PC-3 (cell line): Measurements from ENCODE around the gene GAS2. TPM values are rescaled to one million over a fixed set of nuclear protein-coding genes. Genes with fewer than 3 reads are reported as not detected.

Experiments used
- ATAC-seq: fragments of 200-7000 bp; cut with Tn5 transposase; 2 replicates; pipeline ENCODE4 v1.9.1; 2020; ENCODE audit warnings: mild to moderate bottlenecking, moderate library complexity
- BruUV-seq: library from RNA; stranded (reverse); fragments of 400-500 nt; replicated peaks from 2 replicates; lab custom pipeline; 2021; lab: Mats Ljungman, UMichigan
- CTCF ChIA-PET: fragments of 300-600 bp; sonication (Branson Sonifier 250); formaldehyde crosslinking; loops from one replicate; lab custom pipeline; 2022; ENCODE audit warnings: antibody characterized with exemption; lab: Charles Lee
- POLR2A ChIA-PET: fragments of 300-600 bp; sonication (Branson Sonifier 250); formaldehyde crosslinking; loops from one replicate; lab custom pipeline; 2022; ENCODE audit warnings: antibody characterized with exemption; ENCODE audit not compliant: unreplicated experiment; lab: Charles Lee
- DNase-seq: peaks from one replicate; pipeline ENCODE4 v3.0.0-alpha.2; 2015
- H2AFZ ChIP-seq: fragments of 300-600 bp; sonication (generic); 2 replicates; pipeline ENCODE4 v1.6.0; 2016; ENCODE audit warnings: antibody characterized with exemption, low read length
- H3F3A ChIP-seq: fragments of 300-600 bp; sonication (generic); one replicate; pipeline ENCODE4 v1.6.0; 2017; ENCODE audit warnings: antibody characterized with exemption, low read length, control low read depth, mild to moderate bottlenecking; ENCODE audit not compliant: unreplicated experiment
- H3K27ac ChIP-seq: fragments of 300-600 bp; sonication (generic); 2 replicates; pipeline ENCODE4 v1.5.1; 2016; ENCODE audit warnings: mild to moderate bottlenecking, low read length
- H3K27me3 ChIP-seq: fragments of 300-600 bp; sonication (generic); 2 replicates; pipeline ENCODE4 v1.6.1; 2016; ENCODE audit warnings: low read length, mixed read lengths
- H3K36me3 ChIP-seq: fragments of 300-600 bp; sonication (generic); 2 replicates; pipeline ENCODE4 v1.6.1; 2016; ENCODE audit warnings: low read depth, mixed run types, low read length, mixed read lengths
- H3K4me1 ChIP-seq: fragments of 300-600 bp; sonication (generic); 2 replicates; pipeline ENCODE4 v1.5.1; 2016; ENCODE audit warnings: low read length; ENCODE audit not compliant: insufficient read depth
- H3K4me2 ChIP-seq: fragments of 300-600 bp; sonication (generic); 2 replicates; pipeline ENCODE4 v1.6.0; 2016; ENCODE audit warnings: low read length
- H3K4me3 ChIP-seq: fragments of 300-600 bp; sonication (generic); 2 replicates; pipeline ENCODE4 v1.5.1; 2016; ENCODE audit warnings: mild to moderate bottlenecking, low read length, mixed read lengths
- H3K79me2 ChIP-seq: fragments of 300-600 bp; sonication (generic); 2 replicates; pipeline ENCODE4 v1.6.1; 2017; ENCODE audit warnings: low read length, mixed read lengths
- H3K9ac ChIP-seq: fragments of 300-600 bp; sonication (generic); 2 replicates; pipeline ENCODE4 v1.6.0; 2016; ENCODE audit warnings: mild to moderate bottlenecking, low read length
- H3K9me2 ChIP-seq: fragments of 300-600 bp; sonication (generic); replicated peaks from 2 replicates; pipeline ENCODE4 v1.6.1; 2016; ENCODE audit warnings: mixed run types, low read length, mixed read lengths
- H3K9me3 ChIP-seq: fragments of 300-600 bp; sonication (generic); 2 replicates; pipeline ENCODE4 v1.6.1; 2016; ENCODE audit warnings: low read length, mixed read lengths
- H4K20me1 ChIP-seq: fragments of 300-600 bp; sonication (generic); 2 replicates; pipeline ENCODE4 v1.6.1; 2016; ENCODE audit warnings: low read length, mixed read lengths
- EZH2 ChIP-seq: fragments of 300-600 bp; sonication (generic); IDR thresholded peaks from one replicate; pipeline ENCODE4 v1.6.1; 2017; ENCODE audit warnings: antibody characterized with exemption, mild to moderate bottlenecking, low read length; ENCODE audit not compliant: unreplicated experiment
- EZH2phosphoT487 ChIP-seq: fragments of 300-600 bp; sonication (generic); IDR thresholded peaks from 2 replicates; pipeline ENCODE4 v1.6.1; 2018; ENCODE audit warnings: mild to moderate bottlenecking, antibody characterized with exemption, low read length, borderline replicate concordance
- intact Hi-C: fragments of 100-400 bp; cut with micrococcal nuclease; formaldehyde crosslinking; loops from 2 replicates; pipeline ENCODE4 v1.9.0; 2023
- total RNA-seq: library from RNA; depleted of rRNA; stranded (reverse); fragments of >200 nt; gene quantifications from 2 replicates; pipeline ENCODE4 v1.2.3, GENCODE V29; 2014
- TF ChIP-seq, protein P1 (sequence below): fragments of 300-600 bp; sonication (generic); conservative IDR thresholded peaks from 2 replicates; pipeline ENCODE4 v1.5.1; 2017; ENCODE audit warnings: antibody characterized with exemption, low read depth, mild to moderate bottlenecking, low read length

GAS2 gene
- total RNA-seq, 1 experiment from 2014 or later = not detected

- H2AFZ ChIP-seq = no peak overlapping the region
These were observed 10.3 kb upstream of the GAS2 start for GRCh38 chr11:22656130-22656529.

DNA sequence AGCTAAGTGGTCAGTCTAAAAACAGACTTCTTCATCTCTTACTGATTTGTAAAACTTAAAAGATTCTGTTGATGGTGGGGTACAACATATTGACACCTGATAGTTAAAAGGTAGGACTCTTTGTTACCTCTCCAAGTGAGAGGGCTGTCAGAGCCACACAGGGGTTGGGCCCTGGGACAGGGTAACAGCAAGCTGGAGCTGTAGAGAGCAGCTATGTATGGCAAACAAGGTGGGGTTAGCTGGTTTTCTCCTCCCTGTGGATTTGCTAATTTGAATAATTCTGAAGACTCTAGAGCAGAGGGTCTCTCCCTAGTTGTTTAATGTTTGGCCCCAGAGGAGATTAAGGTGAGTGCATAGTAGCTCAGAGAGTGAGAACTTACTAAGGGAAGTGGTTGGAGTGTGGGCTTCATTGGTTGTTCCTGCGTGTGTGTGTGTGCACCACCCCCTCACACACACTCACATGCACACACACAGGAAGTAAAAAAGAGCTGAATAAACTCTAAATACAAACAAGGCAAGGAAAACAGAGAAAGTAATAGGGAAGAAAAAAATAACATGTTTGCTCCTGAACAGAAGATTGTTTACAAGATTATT is 9.2 kb upstream of the GAS2 start:
- H3F3A ChIP-seq = no peaks in the 10 kb centered on the region
- no peak overlapping the region for H3K4me2 ChIP-seq
- H3K79me2 ChIP-seq = no peaks in the 10 kb centered on the region
- H3K4me3 ChIP-seq = no peak overlapping the region
- no TSS peak for BruUV-seq
- H3K27me3 ChIP-seq = peaks cover 35% of the 10 kb centered on the region; the same call in 1 of the 2 replicates
- POLR2A ChIA-PET = no interaction called here
- DNase-seq = no peak
- no peaks in the 10 kb centered on the region for H4K20me1 ChIP-seq
- H3K27ac ChIP-seq = no peak overlapping the region
- no peaks in the 10 kb centered on the region for H3K9me3 ChIP-seq
- TF ChIP-seq EZH2phosphoT487 = no peak
- ATAC-seq = no peak
- H3K9ac ChIP-seq = no peak overlapping the region
- no peak overlapping the region for H2AFZ ChIP-seq
- intact Hi-C loops = no loop called here
- CTCF ChIA-PET = no interaction called here
- H3K4me1 ChIP-seq = no peaks in the 10 kb centered on the region
- H3K9me2 ChIP-seq = no peaks in the 10 kb centered on the region
- H3K36me3 ChIP-seq = no peaks in the 10 kb centered on the region

More at GRCh38 chr11:22656130-22656529, 10.3 kb upstream of the GAS2 start:
- Histone ChIP-seq H3K9ac (no peak overlapping the region), H3K4me3 (no peak overlapping the region), H3K27ac (no peak overlapping the region), H3K4me1 (no peaks in the 10 kb centered on the region), H3K9me3 (no peaks in the 10 kb centered on the region), H3K4me2 (no peak overlapping the region), H3K27me3 (peaks cover 35% of the 10 kb centered on the region; the same call in 1 of the 2 replicates), H3F3A (no peaks in the 10 kb centered on the region), H4K20me1 (no peaks in the 10 kb centered on the region), H3K9me2 (no peaks in the 10 kb centered on the region), H3K36me3 (no peaks in the 10 kb centered on the region), H3K79me2 (no peaks in the 10 kb centered on the region)
- ATAC-seq (no peak), DNase-seq (no peak)
- ChIA-PET POLR2A (no interaction called here), CTCF (no interaction called here)
- BruUV-seq = no TSS peak
- intact Hi-C loops = no loop called here
- no peak for TF ChIP-seq EZH2
- TF ChIP-seq, protein P1, sequence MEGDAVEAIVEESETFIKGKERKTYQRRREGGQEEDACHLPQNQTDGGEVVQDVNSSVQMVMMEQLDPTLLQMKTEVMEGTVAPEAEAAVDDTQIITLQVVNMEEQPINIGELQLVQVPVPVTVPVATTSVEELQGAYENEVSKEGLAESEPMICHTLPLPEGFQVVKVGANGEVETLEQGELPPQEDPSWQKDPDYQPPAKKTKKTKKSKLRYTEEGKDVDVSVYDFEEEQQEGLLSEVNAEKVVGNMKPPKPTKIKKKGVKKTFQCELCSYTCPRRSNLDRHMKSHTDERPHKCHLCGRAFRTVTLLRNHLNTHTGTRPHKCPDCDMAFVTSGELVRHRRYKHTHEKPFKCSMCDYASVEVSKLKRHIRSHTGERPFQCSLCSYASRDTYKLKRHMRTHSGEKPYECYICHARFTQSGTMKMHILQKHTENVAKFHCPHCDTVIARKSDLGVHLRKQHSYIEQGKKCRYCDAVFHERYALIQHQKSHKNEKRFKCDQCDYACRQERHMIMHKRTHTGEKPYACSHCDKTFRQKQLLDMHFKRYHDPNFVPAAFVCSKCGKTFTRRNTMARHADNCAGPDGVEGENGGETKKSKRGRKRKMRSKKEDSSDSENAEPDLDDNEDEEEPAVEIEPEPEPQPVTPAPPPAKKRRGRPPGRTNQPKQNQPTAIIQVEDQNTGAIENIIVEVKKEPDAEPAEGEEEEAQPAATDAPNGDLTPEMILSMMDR = no peak
- no peak for TF ChIP-seq EZH2phosphoT487

- POLR2A ChIA-PET = no interaction called here
These were observed 6.6 kb upstream of the GAS2 start for GRCh38 chr11:22659783-22660182.

More at GRCh38 chr11:22659783-22660182, 6.6 kb upstream of the GAS2 start:
- CTCF ChIA-PET = interaction anchor here (0.7 kb wide), 1 partner anchor 68 kb away, joined by 3 read pairs; no protein-coding TSS in a partner anchor
- Histone ChIP-seq H3K9ac (no peak overlapping the region), H3K4me2 (no peak overlapping the region), H4K20me1 (no peaks in the 10 kb centered on the region), H3F3A (no peaks in the 10 kb centered on the region), H3K79me2 (no peaks in the 10 kb centered on the region), H3K9me2 (no peaks in the 10 kb centered on the region), H3K27me3 (peaks cover 26% of the 10 kb centered on the region), H3K4me3 (no peak overlapping the region), H3K27ac (no peak overlapping the region), H3K36me3 (no peaks in the 10 kb centered on the region), H3K4me1 (no peaks in the 10 kb centered on the region), H2AFZ (no peak overlapping the region), H3K9me3 (no peaks in the 10 kb centered on the region)
- intact Hi-C loops = no loop called here
- no peak for DNase-seq
- TF ChIP-seq, protein P1 = no peak
- TF ChIP-seq EZH2 = no peak
- no peak for TF ChIP-seq EZH2phosphoT487
- no TSS peak for BruUV-seq
- ATAC-seq = no peak
